RCC 7860 (cell line): ENCODE data around the gene BRD2.

Source experiments
- DNase-seq: peaks from one replicate; pipeline ENCODE4 v3.0.0-alpha.2; 2015; ENCODE audit warnings: low spot score
- FAIRE-seq: peaks from 2 replicates; lab custom pipeline; 2012; peaks lifted over from hg19 to GRCh38; lab: Jason Lieb, UNC

The BRD2 gene

DNA sequence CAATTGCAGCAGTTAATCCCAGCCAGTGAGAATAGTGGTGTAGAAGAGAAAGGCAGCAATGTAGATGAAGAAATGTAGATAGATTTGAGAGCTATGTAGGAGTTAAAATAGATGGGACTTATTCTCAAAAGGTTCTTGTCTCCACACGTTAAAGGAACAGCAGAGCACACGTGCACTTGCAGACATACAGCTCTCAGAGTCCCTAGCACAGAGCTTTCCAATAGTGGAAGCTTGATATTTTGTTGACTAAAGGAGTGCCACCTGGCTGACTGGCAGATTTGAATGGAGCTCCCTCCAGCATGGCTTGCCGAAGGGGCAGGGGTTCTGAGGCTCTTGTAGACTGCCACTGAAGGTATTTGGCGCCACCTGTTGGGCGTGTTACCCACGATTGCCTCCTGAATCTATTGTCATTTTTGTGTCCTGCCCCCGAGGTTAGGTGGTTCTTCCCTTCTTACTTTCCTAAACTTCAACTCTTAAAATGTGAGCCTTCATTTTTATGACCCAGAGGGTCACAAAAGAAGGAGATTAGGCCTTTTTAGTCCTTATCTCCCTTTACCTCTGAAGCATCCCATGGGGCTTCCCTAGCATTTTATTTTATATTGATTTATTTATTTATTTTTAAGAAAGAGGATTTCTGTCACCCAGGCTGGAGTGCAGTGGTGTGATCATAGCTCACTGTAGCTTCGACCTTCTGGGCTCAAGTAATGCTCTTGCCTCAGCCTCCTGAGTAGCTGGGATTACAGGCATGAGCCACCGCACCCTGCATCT lies 16.4 kb downstream of the BRD2 start:
- FAIRE-seq (peak; percentile 39), DNase-seq (peak; percentile 57)

DNA sequence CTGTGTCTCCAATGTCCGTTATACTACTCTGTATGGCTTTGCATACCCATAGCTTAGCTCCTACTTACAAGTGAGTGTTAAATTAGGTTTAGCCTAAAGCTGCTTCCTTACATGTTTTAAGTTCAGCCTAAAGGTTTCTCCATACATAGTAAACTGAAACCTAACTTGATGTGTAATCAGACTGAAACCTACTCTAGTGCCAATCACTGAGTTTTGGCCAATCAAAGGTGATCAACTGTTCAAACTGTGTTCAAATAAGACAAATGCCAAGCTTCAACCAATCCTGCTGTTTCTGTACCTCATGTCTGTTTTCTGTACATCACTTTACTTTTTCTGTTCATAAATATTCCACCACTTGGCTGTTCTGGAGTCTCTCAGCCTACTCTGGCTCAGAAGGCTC lies 21.0 kb downstream of the BRD2 start:
- no peak for DNase-seq
- no peak for FAIRE-seq

- no peak for DNase-seq
- FAIRE-seq = no peak
Observed at GRCh38 chr6:32991972-32992371, 23.6 kb downstream of the BRD2 start.

- no peak for FAIRE-seq
Observed at GRCh38 chr6:32993363-32993973, 25.1 kb downstream of the BRD2 start.

GRCh38 chr6:32995448-32995847 lies 27.1 kb downstream of the BRD2 start:
- no peak for DNase-seq
- no peak for FAIRE-seq

More at GRCh38 chr6:32993363-32993973, 25.1 kb downstream of the BRD2 start:
- no peak for DNase-seq

DNA sequence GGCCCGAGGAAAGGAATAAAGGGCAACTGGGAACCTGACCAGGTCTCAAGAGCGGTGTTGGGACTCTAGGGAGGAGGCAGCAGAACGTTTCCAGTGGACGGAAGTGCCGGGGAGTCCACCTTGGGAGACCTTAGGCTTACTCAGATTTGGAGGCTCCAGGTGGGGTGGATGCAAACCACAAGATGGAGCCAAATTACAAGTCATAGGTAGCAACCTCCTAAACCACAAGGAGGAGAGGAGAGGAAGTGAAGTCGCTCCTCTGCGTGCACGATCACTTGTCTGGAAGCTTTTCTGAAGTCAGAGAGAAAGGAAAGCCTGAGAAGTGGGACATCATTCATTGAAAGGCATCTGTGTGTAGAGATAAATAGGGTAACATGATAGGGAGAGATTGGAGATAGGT lies 31.7 kb downstream of the BRD2 start:
- DNase-seq (peak; percentile 28), FAIRE-seq (no peak)

GRCh38 chr6:33001685-33002084 lies 33.3 kb downstream of the BRD2 start:
- DNase-seq = no peak
- no peak for FAIRE-seq

GRCh38 chr6:33004940-33005339 lies 36.5 kb downstream of the BRD2 start:
- no peak for DNase-seq
- no peak for FAIRE-seq

DNA sequence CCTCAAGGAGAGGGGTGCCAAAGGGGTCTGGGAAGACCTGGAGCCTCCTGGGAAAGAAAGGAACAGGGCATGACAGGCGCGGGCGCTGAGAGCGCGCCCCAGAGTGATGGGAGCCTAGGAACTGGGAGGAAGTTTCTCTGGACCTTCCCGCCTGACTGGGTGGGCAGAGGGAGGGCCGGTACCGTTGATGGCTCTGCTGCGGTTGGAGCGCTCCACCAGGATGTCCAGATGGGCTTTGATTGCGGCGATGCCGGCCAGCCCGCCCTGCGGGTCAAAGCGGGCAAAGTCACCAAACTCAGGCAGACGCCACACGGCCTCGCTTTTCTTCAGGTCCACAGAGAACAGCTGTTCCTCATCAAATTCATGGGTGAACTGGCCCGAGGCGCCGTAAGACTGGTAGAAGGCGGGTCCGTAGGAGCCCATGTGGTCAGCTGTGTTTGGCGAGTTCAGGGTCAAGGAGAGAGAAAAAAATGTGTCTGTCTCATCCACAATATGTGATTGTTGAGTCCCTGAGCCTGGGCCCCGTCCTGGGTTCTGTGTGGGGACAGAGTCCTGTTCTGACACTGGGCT lies 39.5 kb downstream of the BRD2 start:
- no peak for FAIRE-seq
- no peak for DNase-seq

DNA sequence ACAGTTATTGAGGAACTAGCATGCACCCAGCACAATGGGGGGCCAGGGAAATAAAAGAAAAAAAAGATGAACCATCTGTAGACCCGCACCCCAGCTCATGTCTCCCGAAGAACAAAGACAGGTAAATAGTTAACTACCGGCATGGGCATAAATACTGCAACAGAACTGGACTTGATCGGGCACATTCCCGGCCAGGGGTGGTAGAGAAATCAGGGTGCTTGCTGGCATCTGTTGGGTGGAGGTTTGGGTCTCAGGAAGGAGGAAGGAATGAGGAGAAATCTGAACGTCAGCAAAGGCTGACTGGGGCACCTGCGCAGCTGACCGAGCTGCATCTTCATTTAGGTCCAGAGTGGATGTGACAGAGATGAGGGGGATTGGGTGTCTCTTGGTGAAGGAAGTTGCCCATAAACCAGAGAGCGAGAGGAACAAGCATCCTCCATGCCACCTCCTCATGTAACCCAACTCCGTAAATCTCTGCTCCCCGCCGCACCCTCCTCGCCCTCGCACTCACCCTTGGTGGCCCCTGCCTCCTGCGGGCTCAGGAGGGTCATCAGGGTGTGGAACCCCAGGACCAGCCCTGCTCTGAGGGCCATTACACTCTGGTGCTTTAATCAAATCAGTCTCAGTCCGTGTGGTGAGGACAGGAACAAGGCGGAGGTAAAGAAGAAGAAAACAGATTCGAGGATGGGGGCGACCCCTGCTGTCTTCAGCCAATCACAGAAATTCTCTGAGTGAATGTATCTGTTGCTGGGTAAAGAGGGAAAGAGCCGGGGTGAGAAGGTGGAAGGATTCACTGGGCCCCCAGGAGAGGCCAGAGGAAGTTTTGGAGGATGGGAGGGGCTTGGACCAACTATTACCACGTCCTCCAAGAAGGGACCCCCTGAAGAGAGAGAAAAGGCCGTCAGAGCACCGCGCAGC lies 40.8 kb downstream of the BRD2 start, which contains the start of gene HLA-DOA:
Gene HLA-DOA (minus strand): TSS at position 648 of the 918 bp plus-strand sequence.
- FAIRE-seq = no peak

DNA sequence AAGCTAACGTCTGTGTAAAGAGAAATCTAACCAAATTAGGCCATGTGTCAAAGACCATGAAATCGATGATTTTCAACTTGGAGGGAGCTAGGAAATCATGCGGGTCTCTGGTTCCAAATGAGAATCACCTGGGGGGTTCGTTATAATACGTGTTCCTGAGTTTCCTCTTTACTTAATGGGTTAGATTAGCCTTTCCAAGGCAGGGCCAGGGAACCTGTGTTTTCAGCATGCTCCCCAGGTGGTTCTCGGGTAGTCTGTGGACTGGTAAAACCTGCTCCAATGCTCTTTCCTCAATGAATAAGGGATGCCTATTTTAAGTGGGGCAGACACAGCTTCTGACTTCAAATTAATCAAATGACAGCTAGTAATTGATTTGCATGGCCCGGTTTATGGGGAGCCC lies 42.0 kb downstream of the BRD2 start:
- DNase-seq (no peak), FAIRE-seq (no peak)

More for the DNA sequence above, 40.8 kb downstream of the BRD2 start, which contains the start of gene HLA-DOA:
- no peak for DNase-seq

- no peak for FAIRE-seq
Observed at GRCh38 chr6:33013608-33014007, 45.2 kb downstream of the BRD2 start.

GRCh38 chr6:33014841-33015634 lies 46.6 kb downstream of the BRD2 start:
- peak; percentile 65 for FAIRE-seq

More at GRCh38 chr6:33013608-33014007, 45.2 kb downstream of the BRD2 start:
- DNase-seq = no peak

DNA sequence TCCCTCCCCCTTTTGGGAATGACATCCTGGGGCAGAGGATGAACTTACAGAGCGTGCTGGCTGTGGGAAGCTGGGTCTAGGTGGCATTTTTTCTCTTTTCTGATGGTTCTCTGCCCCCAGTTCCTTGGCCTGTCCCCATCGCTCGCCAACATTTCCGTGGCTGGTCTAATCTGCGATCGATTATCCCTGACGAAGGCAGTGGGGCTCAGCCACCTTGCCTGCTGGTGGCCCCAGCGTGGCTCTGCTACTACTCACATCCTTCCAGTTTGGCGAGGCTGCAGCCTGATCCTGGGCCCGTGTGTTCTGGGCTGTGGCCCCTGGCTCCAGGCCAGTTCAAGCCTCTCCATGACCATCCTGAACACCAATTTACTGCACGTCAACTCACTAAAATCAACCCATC lies 47.4 kb downstream of the BRD2 start:
- no peak for DNase-seq
- no peak for FAIRE-seq

More at GRCh38 chr6:33014841-33015634, 46.6 kb downstream of the BRD2 start:
- peak; percentile 63 for DNase-seq

DNA sequence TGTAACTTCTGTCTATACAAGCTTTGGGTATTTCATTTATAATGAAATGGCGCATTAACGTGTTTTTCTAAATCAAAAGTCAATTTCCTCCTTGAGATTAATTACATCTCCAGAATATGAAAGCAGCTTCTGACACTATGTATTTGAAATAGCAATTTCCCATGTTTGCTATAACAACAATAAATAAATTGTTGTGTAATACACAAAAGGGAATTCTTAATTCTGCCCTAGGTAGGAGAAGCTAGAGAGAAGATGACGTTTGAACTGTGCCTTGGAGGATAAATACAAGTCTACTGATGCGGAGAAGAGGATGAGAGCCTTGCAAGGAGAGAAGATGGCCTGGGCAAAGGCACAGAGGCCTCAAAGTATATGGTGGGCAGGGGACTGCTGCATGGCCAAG lies 48.6 kb downstream of the BRD2 start:
- no peak for DNase-seq
- FAIRE-seq = no peak

- DNase-seq = no peak
- no peak for FAIRE-seq
Observed at GRCh38 chr6:33017694-33018353, 49.4 kb downstream of the BRD2 start.

- DNase-seq = no peak
- FAIRE-seq = no peak
Observed at GRCh38 chr6:33018418-33018817, 50.0 kb downstream of the BRD2 start.

DNA sequence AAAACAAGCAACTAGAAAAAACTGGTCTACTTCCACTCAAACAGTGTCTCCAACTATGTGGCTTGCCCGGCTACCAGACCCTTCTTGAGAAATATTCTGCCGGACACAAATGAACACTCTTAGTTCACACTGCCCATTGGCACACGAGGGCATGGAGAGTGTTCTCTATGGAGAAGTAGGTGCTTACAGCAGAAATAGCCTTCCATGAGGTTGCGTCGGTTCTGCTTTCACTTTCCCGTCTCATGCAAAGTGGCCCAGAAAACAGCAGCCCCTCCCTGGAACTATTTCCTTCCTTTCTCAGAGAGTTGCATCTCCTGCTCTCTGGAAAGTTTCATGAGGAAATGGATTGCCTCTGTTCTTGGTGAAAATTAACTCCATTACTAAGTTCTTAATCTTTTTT lies 50.5 kb downstream of the BRD2 start:
- DNase-seq (no peak), FAIRE-seq (no peak)

GRCh38 chr6:33019372-33019771 lies 51.0 kb downstream of the BRD2 start:
- no peak for FAIRE-seq

DNA sequence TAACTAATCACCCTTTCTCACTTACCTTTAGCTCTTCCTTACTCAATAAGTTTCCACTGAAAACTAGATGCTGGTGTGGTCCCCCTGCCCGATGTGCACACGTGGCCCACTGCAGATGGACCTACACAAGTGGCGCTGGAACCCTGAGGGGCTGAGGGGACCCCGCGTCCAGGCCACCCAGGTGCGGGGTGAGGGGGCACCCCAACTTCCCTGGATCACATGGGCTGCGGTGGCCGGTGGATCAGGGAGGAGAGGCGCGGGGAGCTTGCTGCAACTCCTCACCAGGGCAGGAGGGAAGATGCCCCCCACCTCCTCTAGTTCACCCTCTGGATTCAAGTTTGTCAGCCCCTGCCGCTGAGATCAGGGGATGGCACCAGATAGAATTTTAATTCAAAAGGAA lies 53.5 kb downstream of the BRD2 start:
- FAIRE-seq = no peak
- DNase-seq = no peak

More at GRCh38 chr6:33019372-33019771, 51.0 kb downstream of the BRD2 start:
- DNase-seq = no peak
